GM18498 (cell line): ENCODE data around the gene GRIP2.
A peak's percentile ranks its signal among the peaks of the same experiment; 100 is the strongest.
"Not testable (repeated sequence)": the region's sequence is repeated elsewhere in the genome, so short reads cannot be mapped to it uniquely, and the experiment has no call there.

Experiments used
- ATAC-seq: cut with Tn5 transposase; IDR thresholded peaks from one replicate; pipeline ENCODE4 v1.9.1; 2021; ENCODE audit warnings: mild to moderate bottlenecking, moderate library complexity; ENCODE audit not compliant: unreplicated experiment

Gene GRIP2

GRCh38 chr3:14522768-14523167 lies 17.4 kb downstream of the GRIP2 start:
- no peak for ATAC-seq

- no peak for ATAC-seq
These were observed 17.9 kb downstream of the GRIP2 start for GRCh38 chr3:14522129-14522691.

GRCh38 chr3:14521611-14522010 lies 18.5 kb downstream of the GRIP2 start:
- no peak for ATAC-seq

GRCh38 chr3:14520967-14521366 lies 19.2 kb downstream of the GRIP2 start:
- no peak for ATAC-seq

- ATAC-seq: no peak
These were observed 20.0 kb downstream of the GRIP2 start for GRCh38 chr3:14520149-14520548.

GRCh38 chr3:14519406-14519805 lies 20.7 kb downstream of the GRIP2 start:
- ATAC-seq: no peak

GRCh38 chr3:14518893-14519292 lies 21.2 kb downstream of the GRIP2 start:
- no peak for ATAC-seq

GRCh38 chr3:14518432-14518802 lies 21.7 kb downstream of the GRIP2 start:
- no peak for ATAC-seq

- no peak for ATAC-seq
These were observed 22.3 kb downstream of the GRIP2 start for GRCh38 chr3:14517601-14518431.

- ATAC-seq: no peak
These were observed 23.3 kb downstream of the GRIP2 start for GRCh38 chr3:14516738-14517345.

- ATAC-seq: not testable (repeated sequence)
These were observed 24.6 kb downstream of the GRIP2 start for GRCh38 chr3:14515526-14515925.

- no peak for ATAC-seq
These were observed 25.8 kb downstream of the GRIP2 start for GRCh38 chr3:14514323-14514720.

GRCh38 chr3:14513566-14514322 lies 26.4 kb downstream of the GRIP2 start:
- ATAC-seq: no peak

- no peak for ATAC-seq
These were observed 27.2 kb downstream of the GRIP2 start for GRCh38 chr3:14512942-14513327.

- ATAC-seq: no peak
These were observed 27.7 kb downstream of the GRIP2 start for GRCh38 chr3:14512281-14512941.

- no peak for ATAC-seq
These were observed 28.4 kb downstream of the GRIP2 start for GRCh38 chr3:14511623-14512280.

GRCh38 chr3:14510838-14511622 lies 29.1 kb downstream of the GRIP2 start:
- ATAC-seq: no peak

- no peak for ATAC-seq
These were observed 30.4 kb downstream of the GRIP2 start for GRCh38 chr3:14509796-14510100.

GRCh38 chr3:14508966-14509795 lies 31.0 kb downstream of the GRIP2 start:
- ATAC-seq: peak; percentile 63
